GM18870 (cell line): ENCODE measurements around the gene NCAPH2.

Experiments
- ATAC-seq: cut with Tn5 transposase; IDR thresholded peaks from one replicate; pipeline ENCODE4 v1.9.1; 2021; ENCODE audit warnings: moderate library complexity; ENCODE audit not compliant: unreplicated experiment

NCAPH2 gene

GRCh38 chr22:50488886-50489285 is 19.1 kb upstream of the NCAPH2 start:
- no peak for ATAC-seq

GRCh38 chr22:50489363-50490243 is 18.4 kb upstream of the NCAPH2 start:
- no peak for ATAC-seq

- ATAC-seq = no peak
Measured at GRCh38 chr22:50490531-50491308, 17.3 kb upstream of the NCAPH2 start.

- ATAC-seq = no peak
Measured at GRCh38 chr22:50497093-50497492, 10.9 kb upstream of the NCAPH2 start.

GRCh38 chr22:50498322-50498890 is 9.6 kb upstream of the NCAPH2 start:
- no peak for ATAC-seq

GRCh38 chr22:50500452-50500851 is 7.6 kb upstream of the NCAPH2 start:
- ATAC-seq = no peak

GRCh38 chr22:50502096-50502495 is 5.9 kb upstream of the NCAPH2 start:
- ATAC-seq = no peak

GRCh38 chr22:50502628-50503474 is 5.2 kb upstream of the NCAPH2 start:
- ATAC-seq = no peak

- ATAC-seq = no peak
Measured at GRCh38 chr22:50503475-50504145, 4.4 kb upstream of the NCAPH2 start.

GRCh38 chr22:50504369-50505211 is 3.4 kb upstream of the NCAPH2 start:
- no peak for ATAC-seq

GRCh38 chr22:50505276-50505775 is 2.7 kb upstream of the NCAPH2 start:
- no peak for ATAC-seq

GRCh38 chr22:50505776-50506610 is 2.0 kb upstream of the NCAPH2 start:
- no peak for ATAC-seq

- no peak for ATAC-seq
Measured at GRCh38 chr22:50506611-50507420, 1.2 kb upstream of the NCAPH2 start.

- no peak for ATAC-seq
Measured at GRCh38 chr22:50507421-50507990, 518 bp upstream of the NCAPH2 start, which contains the start of gene LMF2. TSS of gene LMF2 (minus strand) at chr22:50507702. CDS start at chr22:50507675, 27 bp downstream.

- ATAC-seq = no peak
Measured at GRCh38 chr22:50508897-50509296, 873 bp downstream of the NCAPH2 start.

GRCh38 chr22:50513175-50513574 is 5.2 kb downstream of the NCAPH2 start:
- no peak for ATAC-seq

GRCh38 chr22:50516068-50516467 is 8.0 kb downstream of the NCAPH2 start:
- ATAC-seq = no peak
